K562 (cell line): Measurements from ENCODE around the gene HOTAIR. TPM values are rescaled to one million over a fixed set of nuclear protein-coding genes. Genes with fewer than 3 reads are reported as not detected.

Experiments
- ATAC-seq: fragments of 200-7000 bp; cut with Tn5 transposase; 3 replicates; pipeline ENCODE4 v1.9.1; 2020; ENCODE audit warnings: moderate library complexity
- BruUV-seq: library from RNA; stranded (reverse); fragments of 400-500 nt; replicated peaks from 2 replicates; lab custom pipeline; 2021; lab: Mats Ljungman, UMichigan
- CTCF ChIA-PET: fragments of 300-600 bp; formaldehyde crosslinking; extraction: SDS; loops from one replicate; lab custom pipeline; 2021; ENCODE audit warnings: low intra/inter-chr PET ratio; lab: Yijun Ruan, JAX
- POLR2A ChIA-PET: fragments of 300-600, 350-650 bp; sonication (Branson Sonifier 250); formaldehyde crosslinking; extraction: SDS; loops from one replicate; lab custom pipeline; 2021; ENCODE audit warnings: antibody characterized with exemption, inconsistent platforms; lab: Yijun Ruan, JAX
- DNase-seq, 4 experiments: peaks; one replicate each; pipeline versions ENCODE4 v3.0.0 to v3.0.0-alpha.2; 2011 to 2018; ENCODE audit warnings: low spot score in 3 of 4, mixed read lengths in 3 of 4; ENCODE audit errors: extremely low read depth in 1 of 4
- FAIRE-seq: peaks from 2 replicates; lab custom pipeline; 2011; peaks lifted over from hg19 to GRCh38; lab: Jason Lieb, UNC
- H2AFZ ChIP-seq: 2 replicates; pipeline ENCODE4 v1.6.0; 2011; ENCODE audit warnings: low read depth, low read length, control low read depth, inconsistent platforms
- H3K27ac ChIP-seq: fragments of 200-600 bp; 3 replicates; pipeline ENCODE4 v1.8.0; 2011; ENCODE audit warnings: low read depth, mild to moderate bottlenecking, control low read depth, inconsistent platforms, low read length, moderate library complexity, mixed read lengths; ENCODE audit errors: extremely low read depth
- H3K27me3 ChIP-seq, 2 experiments: fragments of 300-600 bp in 1 of 2; 2 replicates in 1 of 2; 3 replicates in 1 of 2; pipeline versions ENCODE4 v1.6.0 to v1.8.0; 2011; ENCODE audit warnings: inconsistent platforms in 2 of 2, low read length in 2 of 2, mild to moderate bottlenecking in 1 of 2, mixed read lengths in 1 of 2, moderate library complexity in 1 of 2; ENCODE audit not compliant: control insufficient read depth in 2 of 2, insufficient read depth in 2 of 2
- H3K36me3 ChIP-seq: fragments of 300-600 bp; 3 replicates; pipeline ENCODE4 v1.8.0; 2011; ENCODE audit warnings: mild to moderate bottlenecking, low read length, inconsistent platforms; ENCODE audit not compliant: control insufficient read depth, insufficient read depth
- H3K4me1 ChIP-seq, 2 experiments: fragments of 200-600 bp in 1 of 2; replicated peaks in 1 of 2; 2 replicates in 1 of 2; 3 replicates in 1 of 2; pipeline versions ENCODE4 v1.5.1 to v1.8.0; 2011; ENCODE audit warnings: inconsistent platforms in 2 of 2, low read length in 2 of 2, mild to moderate bottlenecking in 1 of 2, mixed read lengths in 1 of 2, moderate library complexity in 1 of 2; ENCODE audit not compliant: control insufficient read depth in 2 of 2, insufficient read depth in 2 of 2
- H3K4me2 ChIP-seq: 2 replicates; pipeline ENCODE4 v1.6.1; 2011; ENCODE audit warnings: low read length, control low read depth, inconsistent platforms, mixed read lengths; ENCODE audit not compliant: insufficient read depth
- H3K4me3 ChIP-seq: fragments of 200-600 bp; sonication (generic), shearing (Covaris generic); 2 replicates; pipeline ENCODE4 v1.5.1; 2016; ENCODE audit warnings: control low read depth, inconsistent platforms
- H3K79me2 ChIP-seq: fragments of 200-600 bp; 3 replicates; pipeline ENCODE4 v1.8.0; 2011; ENCODE audit warnings: low read length, inconsistent platforms; ENCODE audit not compliant: control insufficient read depth, insufficient read depth
- H3K9ac ChIP-seq, 2 experiments: 2 replicates each; pipeline versions ENCODE4 v1.6.0 to v1.6.1; 2011; ENCODE audit warnings: low read depth in 2 of 2, low read length in 2 of 2, control low read depth in 1 of 2, inconsistent platforms in 1 of 2, mild to moderate bottlenecking in 1 of 2, mixed read lengths in 1 of 2; ENCODE audit not compliant: insufficient read depth in 1 of 2
- H3K9me1 ChIP-seq: one replicate; pipeline ENCODE4 v1.6.0; 2011; ENCODE audit warnings: inconsistent platforms, mild to moderate bottlenecking, low read length, moderate library complexity; ENCODE audit not compliant: control insufficient read depth, insufficient read depth
- H3K9me3 ChIP-seq: replicated peaks from 2 replicates; pipeline ENCODE4 v1.5.1; 2011; ENCODE audit warnings: low read depth, low read length, inconsistent platforms; ENCODE audit not compliant: control insufficient read depth, insufficient read depth
- H4K20me1 ChIP-seq: replicated peaks from 2 replicates; pipeline ENCODE4 v1.6.1; 2011; ENCODE audit warnings: low read length, inconsistent platforms, mixed read lengths; ENCODE audit not compliant: control insufficient read depth, insufficient read depth
- GABPB2 ChIP-seq: fragments of 250-450 bp; sonication (Bioruptor Pico); conservative IDR thresholded peaks from 2 replicates; pipeline ENCODE4 v1.5.1; 2021; ENCODE audit warnings: mild to moderate bottlenecking
- HDAC6 ChIP-seq: IDR thresholded peaks from 2 replicates; pipeline ENCODE4 v1.6.1; 2012; ENCODE audit warnings: low read depth, mild to moderate bottlenecking, control low read depth, inconsistent platforms, low read length, moderate library complexity
- RHOXF2B ChIP-seq: fragments of 250-450 bp; sonication (Bioruptor Pico); conservative IDR thresholded peaks from 2 replicates; pipeline ENCODE4 v1.5.1; 2021
- THRAP3 ChIP-seq: fragments of 450-650 bp; IDR thresholded peaks from 2 replicates; pipeline ENCODE4 v1.6.1; 2016; ENCODE audit warnings: mild to moderate bottlenecking, inconsistent platforms, borderline replicate concordance
- ZNF121 ChIP-seq: sonication (generic); formaldehyde crosslinking; conservative IDR thresholded peaks from 2 replicates; pipeline ENCODE4 v1.8.0; 2022; ENCODE audit warnings: missing genetic modification reagents
- WGBS: fragments of 100-300 bp; shearing (Covaris generic); methylation state at CpG from one replicate; pipeline ENCODE4 v1.1.6; 2016; ENCODE audit warnings: low coverage, mixed read lengths; ENCODE audit not compliant: insufficient coverage; ENCODE audit errors: missing lambda C conversion rate; 5-methylcytosine and 5-hydroxymethylcytosine counted together
- in situ Hi-C: fragments of 300-500 bp; cut with MboI; formaldehyde crosslinking; loops from 4 replicates; pipeline ENCODE4 v1.15.0; 2018; ENCODE audit warnings: inconsistent platforms, mixed read lengths
- intact Hi-C: fragments of 100-400 bp; cut with micrococcal nuclease; formaldehyde crosslinking; loops from 2 replicates; pipeline ENCODE4 v1.14.2; 2022
- polyA plus RNA-seq, 8 experiments: library from polyadenylated mRNA; depleted of rRNA in 4 of 8; stranded (reverse) in 5 of 8; unstranded in 3 of 8; fragments of >200 nt; fragmentation: Nextera tagmentation in 2 of 8; fragmentation: Illumina TruSeq in 1 of 8; extraction: Ambion mirVana in 2 of 8; extraction: Trizol in 1 of 8; gene quantifications; 2 replicates each; pipeline versions ENCODE4 v1.2.1 to v1.2.3, GENCODE V29; 2011 to 2014; ENCODE audit warnings: inconsistent platforms in 1 of 8, missing spikeins in 1 of 8
- total RNA-seq, 7 experiments: library from RNA; depleted of rRNA in 6 of 7; stranded (reverse); fragments of >200 nt in 6 of 7; fragmentation: Illumina TruSeq in 2 of 7; extraction: Trizol in 2 of 7; gene quantifications; 2 replicates each; pipeline versions ENCODE4 v1.2.1 to v1.2.3, GENCODE V29; 2011 to 2021; ENCODE audit warnings: low replicate concordance in 1 of 7
- TF ChIP-seq, protein P1 (sequence below): fragments of 450-650 bp; IDR thresholded peaks from 2 replicates; pipeline ENCODE4 v1.6.1; 2018; ENCODE audit not compliant: partially characterized antibody

HOTAIR gene
- total and polyA plus RNA-seq, 9 of the 15 experiments (the other 6 are each of a cell fraction or from before 2014, with no cell fraction given), result 0.04 TPM; not detected in 8

DNA sequence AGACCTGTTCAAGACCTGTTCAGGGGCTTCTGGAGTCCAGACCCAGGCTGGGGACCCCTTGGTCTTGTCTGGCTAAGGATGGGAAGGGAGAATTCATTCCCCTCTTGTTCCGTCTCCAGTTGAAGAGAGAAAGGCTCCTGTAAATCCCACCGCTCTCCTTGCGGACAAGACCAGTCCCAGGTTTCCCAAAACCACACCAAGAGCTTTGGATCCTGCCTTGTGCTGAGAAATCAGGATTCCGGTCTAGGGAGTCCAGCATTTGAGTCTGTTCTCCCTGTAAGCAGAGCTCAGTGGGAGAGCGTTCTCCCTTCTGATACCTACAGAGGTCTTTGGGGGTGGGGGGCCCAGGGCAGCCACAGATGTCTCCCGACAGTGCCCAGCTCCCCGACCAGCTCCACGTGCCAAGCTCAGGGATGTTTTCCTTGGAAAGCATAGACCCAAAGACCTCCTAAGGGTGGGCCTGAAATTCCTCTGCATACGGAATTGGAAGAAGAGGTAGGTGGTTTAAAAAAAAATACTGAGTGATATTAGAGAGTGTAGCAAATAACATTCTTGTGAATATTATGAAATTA is 34.2 kb downstream of the HOTAIR start:
- intact Hi-C loops, result no loop called here
- no peak for FAIRE-seq
- no TSS peak for BruUV-seq
- H3K9me1 ChIP-seq, result no peaks in the 10 kb centered on the region
- H3K79me2 ChIP-seq, result no peaks in the 10 kb centered on the region
- TF ChIP-seq RHOXF2B (CRISPR knock-in tag), result no peak
- no peak for TF ChIP-seq HDAC6
- no peak for TF ChIP-seq GABPB2 (CRISPR knock-in tag)
- TF ChIP-seq ZNF121 (CRISPR knock-in tag), result no peak
- TF ChIP-seq, protein P1, sequence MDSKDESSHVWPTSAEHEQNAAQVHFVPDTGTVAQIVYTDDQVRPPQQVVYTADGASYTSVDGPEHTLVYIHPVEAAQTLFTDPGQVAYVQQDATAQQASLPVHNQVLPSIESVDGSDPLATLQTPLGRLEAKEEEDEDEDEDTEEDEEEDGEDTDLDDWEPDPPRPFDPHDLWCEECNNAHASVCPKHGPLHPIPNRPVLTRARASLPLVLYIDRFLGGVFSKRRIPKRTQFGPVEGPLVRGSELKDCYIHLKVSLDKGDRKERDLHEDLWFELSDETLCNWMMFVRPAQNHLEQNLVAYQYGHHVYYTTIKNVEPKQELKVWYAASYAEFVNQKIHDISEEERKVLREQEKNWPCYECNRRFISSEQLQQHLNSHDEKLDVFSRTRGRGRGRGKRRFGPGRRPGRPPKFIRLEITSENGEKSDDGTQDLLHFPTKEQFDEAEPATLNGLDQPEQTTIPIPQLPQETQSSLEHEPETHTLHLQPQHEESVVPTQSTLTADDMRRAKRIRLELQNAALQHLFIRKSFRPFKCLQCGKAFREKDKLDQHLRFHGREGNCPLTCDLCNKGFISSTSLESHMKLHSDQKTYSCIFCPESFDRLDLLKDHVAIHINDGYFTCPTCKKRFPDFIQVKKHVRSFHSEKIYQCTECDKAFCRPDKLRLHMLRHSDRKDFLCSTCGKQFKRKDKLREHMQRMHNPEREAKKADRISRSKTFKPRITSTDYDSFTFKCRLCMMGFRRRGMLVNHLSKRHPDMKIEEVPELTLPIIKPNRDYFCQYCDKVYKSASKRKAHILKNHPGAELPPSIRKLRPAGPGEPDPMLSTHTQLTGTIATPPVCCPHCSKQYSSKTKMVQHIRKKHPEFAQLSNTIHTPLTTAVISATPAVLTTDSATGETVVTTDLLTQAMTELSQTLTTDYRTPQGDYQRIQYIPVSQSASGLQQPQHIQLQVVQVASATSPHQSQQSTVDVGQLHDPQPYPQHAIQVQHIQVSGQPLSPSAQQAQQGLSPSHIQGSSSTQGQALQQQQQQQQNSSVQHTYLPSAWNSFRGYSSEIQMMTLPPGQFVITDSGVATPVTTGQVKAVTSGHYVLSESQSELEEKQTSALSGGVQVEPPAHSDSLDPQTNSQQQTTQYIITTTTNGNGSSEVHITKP, result no peak
- TF ChIP-seq THRAP3, result no peak
- TF ChIP-seq, all 486 proteins: peak for 0
- Histone ChIP-seq H3K9ac (no peak overlapping the region), H3K4me1 (peaks cover 0 to 33% of the 10 kb centered on the region in 2 experiments; a peak in 2 of 5 replicates), H3K27me3 (peaks cover 28 to 60% of the 10 kb centered on the region in 2 experiments), H4K20me1 (no peaks in the 10 kb centered on the region), H3K4me2 (no peak overlapping the region), H3K36me3 (no peaks in the 10 kb centered on the region), H3K4me3 (no peak overlapping the region), H2AFZ (no peak overlapping the region), H3K9me3 (no peaks in the 10 kb centered on the region), H3K27ac (no peak overlapping the region)
- 18% methylated on average over 9 of the region's 9 CpGs for WGBS
- in situ Hi-C loops, result no loop called here
- ATAC-seq, result no peak
- CTCF ChIA-PET, result no interaction called here
- POLR2A ChIA-PET, result interaction anchor here (1.0 to 1.3 kb wide), 2 partner anchors 12 to 17 kb away, joined by 3 to 4 read pairs; no protein-coding TSS in a partner anchor
- no peak for DNase-seq
